ENCODE data around the gene BMAL1. TPM values are rescaled to one million over a fixed set of nuclear protein-coding genes. Genes with fewer than 3 reads are reported as not detected.
"Not testable (repeated sequence)": the region's sequence is repeated elsewhere in the genome, so short reads cannot be mapped to it uniquely, and the experiment has no call there.

The BMAL1 gene
- total RNA-seq, 1 donor, result 13.0 TPM

GRCh38 chr11:13386567-13386966 is 109.0 kb downstream of the BMAL1 start:
- no peak overlapping the region for H3K4me3 ChIP-seq (ENCODE audit: insufficient read depth, low read length)
- H3K27ac ChIP-seq (ENCODE audit: low read depth, low read length), result no peak overlapping the region
- no peak for TF ChIP-seq CTCF (IDR thresholded peaks at IDR 0.05; ENCODE audit: extremely low read depth, low read depth, low read length)
- no peak for DNase-seq (ENCODE audit: insufficient read length, low spot score, missing footprints)
- no peaks in the 10 kb centered on the region for H4K20me1 ChIP-seq (ENCODE audit: insufficient read depth, low read length)
- no peaks in the 10 kb centered on the region for H3K79me2 ChIP-seq (ENCODE audit: insufficient read depth, low read length)
- no peaks in the 10 kb centered on the region for H3K27me3 ChIP-seq (ENCODE audit: insufficient read depth, low read length)
- H3K4me1 ChIP-seq (ENCODE audit: insufficient read depth, low read length), result peaks cover 18% of the 10 kb centered on the region
- peaks cover 44% of the 10 kb centered on the region for H3K36me3 ChIP-seq (ENCODE audit: insufficient read depth, low read length)
- no peaks in the 10 kb centered on the region for H3K9me3 ChIP-seq (ENCODE audit: low read depth, low read length)
- no peak overlapping the region for H2AFZ ChIP-seq (ENCODE audit: low read length)
- H3K4me2 ChIP-seq (ENCODE audit: insufficient read depth, low read length), result no peak overlapping the region

GRCh38 chr11:13388741-13389140 is 111.2 kb downstream of the BMAL1 start:
- no peak overlapping the region for H3K27ac ChIP-seq (ENCODE audit: low read depth, low read length)
- H3K27me3 ChIP-seq (ENCODE audit: insufficient read depth, low read length), result no peaks in the 10 kb centered on the region
- no peaks in the 10 kb centered on the region for H4K20me1 ChIP-seq (ENCODE audit: insufficient read depth, low read length)
- H3K4me3 ChIP-seq (ENCODE audit: insufficient read depth, low read length), result no peak overlapping the region
- H3K79me2 ChIP-seq (ENCODE audit: insufficient read depth, low read length), result no peaks in the 10 kb centered on the region
- TF ChIP-seq CTCF (IDR thresholded peaks at IDR 0.05; ENCODE audit: extremely low read depth, low read depth, low read length), result no peak
- H3K4me1 ChIP-seq (ENCODE audit: insufficient read depth, low read length), result peaks cover 18% of the 10 kb centered on the region
- no peaks in the 10 kb centered on the region for H3K9me3 ChIP-seq (ENCODE audit: low read depth, low read length)
- no peak for DNase-seq (ENCODE audit: insufficient read length, low spot score, missing footprints)
- H2AFZ ChIP-seq (ENCODE audit: low read length), result no peak overlapping the region
- H3K4me2 ChIP-seq (ENCODE audit: insufficient read depth, low read length), result no peak overlapping the region
- peaks cover 26% of the 10 kb centered on the region for H3K36me3 ChIP-seq (ENCODE audit: insufficient read depth, low read length)

GRCh38 chr11:13391217-13391616 is 113.6 kb downstream of the BMAL1 start:
- H3K4me2 ChIP-seq (ENCODE audit: insufficient read depth, low read length), result no peak overlapping the region
- H3K4me3 ChIP-seq (ENCODE audit: insufficient read depth, low read length), result no peak overlapping the region
- no peaks in the 10 kb centered on the region for H3K4me1 ChIP-seq (ENCODE audit: insufficient read depth, low read length)
- H3K36me3 ChIP-seq (ENCODE audit: insufficient read depth, low read length), result peaks cover 23% of the 10 kb centered on the region
- H3K27me3 ChIP-seq (ENCODE audit: insufficient read depth, low read length), result no peaks in the 10 kb centered on the region
- no peaks in the 10 kb centered on the region for H4K20me1 ChIP-seq (ENCODE audit: insufficient read depth, low read length)
- no peaks in the 10 kb centered on the region for H3K79me2 ChIP-seq (ENCODE audit: insufficient read depth, low read length)
- H3K9me3 ChIP-seq (ENCODE audit: low read depth, low read length), result no peaks in the 10 kb centered on the region
- TF ChIP-seq CTCF (IDR thresholded peaks at IDR 0.05; ENCODE audit: extremely low read depth, low read depth, low read length), result no peak
- no peak overlapping the region for H3K27ac ChIP-seq (ENCODE audit: low read depth, low read length)
- no peak for DNase-seq (ENCODE audit: insufficient read length, low spot score, missing footprints)
- no peak overlapping the region for H2AFZ ChIP-seq (ENCODE audit: low read length)

GRCh38 chr11:13398335-13398734 is 120.7 kb downstream of the BMAL1 start:
- not testable (repeated sequence) for H3K4me1 ChIP-seq (ENCODE audit: insufficient read depth, low read length); H3K27ac ChIP-seq (ENCODE audit: low read depth, low read length); H3K4me3 ChIP-seq (ENCODE audit: insufficient read depth, low read length); H4K20me1 ChIP-seq (ENCODE audit: insufficient read depth, low read length); DNase-seq (ENCODE audit: insufficient read length, low spot score, missing footprints); H3K79me2 ChIP-seq (ENCODE audit: insufficient read depth, low read length); H3K27me3 ChIP-seq (ENCODE audit: insufficient read depth, low read length); H2AFZ ChIP-seq (ENCODE audit: low read length); H3K36me3 ChIP-seq (ENCODE audit: insufficient read depth, low read length); H3K9me3 ChIP-seq (ENCODE audit: low read depth, low read length); H3K4me2 ChIP-seq (ENCODE audit: insufficient read depth, low read length)
